Activated effector memory CD4-positive, alpha-beta T cell treated with anti-CD3 and anti-CD28 coated beads, Interleukin-2, amount 50 U/mL, for 16 hours (primary cell): Measurements from ENCODE around the gene ID3.
A peak's percentile ranks its signal among the peaks of the same experiment; 100 is the strongest.
"Not testable (repeated sequence)": the region's sequence is repeated elsewhere in the genome, so short reads cannot be mapped to it uniquely, and the experiment has no call there.

ENCODE experiments used
- DNase-seq: peaks from one replicate; pipeline ENCODE4 v3.0.0-alpha.2; 2020

The ID3 gene

GRCh38 chr1:23588749-23589548, 29.6 kb upstream of the ID3 start:
- DNase-seq: no peak

GRCh38 chr1:23585321-23586022, 26.2 kb upstream of the ID3 start:
- DNase-seq: no peak

GRCh38 chr1:23583727-23584126, 24.4 kb upstream of the ID3 start:
- not testable (repeated sequence) for DNase-seq

- DNase-seq: no peak
Observed at GRCh38 chr1:23582820-23583219, 23.5 kb upstream of the ID3 start.

GRCh38 chr1:23581219-23581618, 21.9 kb upstream of the ID3 start:
- DNase-seq: no peak

GRCh38 chr1:23578997-23579363, 19.7 kb upstream of the ID3 start:
- no peak for DNase-seq

GRCh38 chr1:23578311-23578996, 19.2 kb upstream of the ID3 start:
- DNase-seq: no peak

- peak; percentile 71 for DNase-seq
Observed at GRCh38 chr1:23577056-23578004, 18.0 kb upstream of the ID3 start.

- DNase-seq: no peak
Observed at GRCh38 chr1:23576338-23577055, 17.2 kb upstream of the ID3 start.

- DNase-seq: no peak
Observed at GRCh38 chr1:23575226-23575810, 16.0 kb upstream of the ID3 start.

GRCh38 chr1:23574265-23574754, 15.0 kb upstream of the ID3 start:
- no peak for DNase-seq

GRCh38 chr1:23573574-23574182, 14.4 kb upstream of the ID3 start:
- DNase-seq: no peak

GRCh38 chr1:23571465-23571864, 12.2 kb upstream of the ID3 start:
- no peak for DNase-seq

- DNase-seq: no peak
Observed at GRCh38 chr1:23570001-23570691, 10.8 kb upstream of the ID3 start.

GRCh38 chr1:23568608-23569383, 9.5 kb upstream of the ID3 start:
- DNase-seq: no peak

- no peak for DNase-seq
Observed at GRCh38 chr1:23567996-23568607, 8.8 kb upstream of the ID3 start.

- no peak for DNase-seq
Observed at GRCh38 chr1:23567629-23567995, 8.3 kb upstream of the ID3 start.

- DNase-seq: no peak
Observed at GRCh38 chr1:23566304-23566703, 7.0 kb upstream of the ID3 start.

GRCh38 chr1:23565776-23566175, 6.5 kb upstream of the ID3 start:
- DNase-seq: no peak
